GDM1 (cell line): Measurements from ENCODE around the gene UFD1.

Experiments
- DNase-seq: peaks from one replicate; lab custom pipeline; 2025; lab: John Stamatoyannopoulos, UW

UFD1 gene

GRCh38 chr22:19424186-19424500 lies 54.9 kb downstream of the UFD1 start:
- DNase-seq: no peak

GRCh38 chr22:19422440-19423301 lies 56.3 kb downstream of the UFD1 start:
- no peak for DNase-seq

- no peak for DNase-seq
Measured at GRCh38 chr22:19420321-19420720, 58.7 kb downstream of the UFD1 start.

- no peak for DNase-seq
Measured at GRCh38 chr22:19419464-19420178, 59.4 kb downstream of the UFD1 start.

- no peak for DNase-seq
Measured at GRCh38 chr22:19419086-19419463, 59.9 kb downstream of the UFD1 start.

- DNase-seq: no peak
Measured at GRCh38 chr22:19412923-19413322, 66.1 kb downstream of the UFD1 start.

GRCh38 chr22:19412478-19412877 lies 66.5 kb downstream of the UFD1 start:
- no peak for DNase-seq

- no peak for DNase-seq
Measured at GRCh38 chr22:19411690-19412045, 67.3 kb downstream of the UFD1 start.

GRCh38 chr22:19410941-19411689 lies 67.9 kb downstream of the UFD1 start:
- no peak for DNase-seq

- no peak for DNase-seq
Measured at GRCh38 chr22:19407649-19408606, 71.1 kb downstream of the UFD1 start.

GRCh38 chr22:19406846-19407245 lies 72.1 kb downstream of the UFD1 start:
- DNase-seq: no peak

- DNase-seq: no peak
Measured at GRCh38 chr22:19406281-19406811, 72.6 kb downstream of the UFD1 start.

GRCh38 chr22:19405652-19406051 lies 73.3 kb downstream of the UFD1 start:
- DNase-seq: no peak

- no peak for DNase-seq
Measured at GRCh38 chr22:19405133-19405532, 73.9 kb downstream of the UFD1 start.

- no peak for DNase-seq
Measured at GRCh38 chr22:19404676-19405075, 74.3 kb downstream of the UFD1 start.

GRCh38 chr22:19402642-19403191 lies 76.3 kb downstream of the UFD1 start:
- no peak for DNase-seq

- DNase-seq: no peak
Measured at GRCh38 chr22:19401483-19401882, 77.5 kb downstream of the UFD1 start.

- DNase-seq: no peak
Measured at GRCh38 chr22:19400881-19401280, 78.1 kb downstream of the UFD1 start.
